ENCODE measurements around the gene C9orf50.

The C9orf50 gene

DNA sequence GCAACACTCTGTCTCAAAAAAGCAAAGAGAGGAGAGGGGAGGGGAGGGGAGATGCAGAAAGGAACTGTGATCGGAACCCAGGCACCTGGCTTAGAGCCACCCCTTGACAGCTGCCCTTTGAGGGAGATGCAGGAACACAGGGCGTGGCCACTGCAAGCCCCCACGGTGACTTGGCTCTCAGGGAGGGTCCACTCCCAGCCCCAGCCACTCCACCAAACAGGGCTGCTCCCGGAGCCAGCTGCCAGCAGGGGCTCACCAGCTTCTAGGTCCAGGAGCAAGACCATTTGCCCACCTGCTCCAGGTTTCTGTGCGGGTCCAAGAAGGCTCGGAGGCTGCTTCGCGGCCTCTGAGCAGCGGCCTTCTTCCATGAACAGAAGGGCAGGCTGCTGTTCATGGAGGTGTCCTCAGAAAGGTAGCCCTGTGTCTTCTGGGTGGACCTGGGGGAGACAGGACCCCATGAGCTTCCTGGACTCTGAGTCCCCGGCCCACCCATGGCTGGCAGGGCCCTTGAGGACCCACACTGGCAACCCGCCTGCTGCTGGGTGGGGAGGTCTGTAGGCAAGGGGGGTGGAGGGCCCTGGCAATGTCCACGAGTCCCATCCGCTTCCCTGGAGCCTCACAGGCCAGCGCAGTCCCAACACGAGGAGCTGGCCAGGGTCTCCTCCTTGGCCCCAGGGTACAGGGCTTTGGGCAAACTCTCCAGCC lies 7.9 kb downstream of the C9orf50 start:
- TF ChIP-seq, protein P1, sequence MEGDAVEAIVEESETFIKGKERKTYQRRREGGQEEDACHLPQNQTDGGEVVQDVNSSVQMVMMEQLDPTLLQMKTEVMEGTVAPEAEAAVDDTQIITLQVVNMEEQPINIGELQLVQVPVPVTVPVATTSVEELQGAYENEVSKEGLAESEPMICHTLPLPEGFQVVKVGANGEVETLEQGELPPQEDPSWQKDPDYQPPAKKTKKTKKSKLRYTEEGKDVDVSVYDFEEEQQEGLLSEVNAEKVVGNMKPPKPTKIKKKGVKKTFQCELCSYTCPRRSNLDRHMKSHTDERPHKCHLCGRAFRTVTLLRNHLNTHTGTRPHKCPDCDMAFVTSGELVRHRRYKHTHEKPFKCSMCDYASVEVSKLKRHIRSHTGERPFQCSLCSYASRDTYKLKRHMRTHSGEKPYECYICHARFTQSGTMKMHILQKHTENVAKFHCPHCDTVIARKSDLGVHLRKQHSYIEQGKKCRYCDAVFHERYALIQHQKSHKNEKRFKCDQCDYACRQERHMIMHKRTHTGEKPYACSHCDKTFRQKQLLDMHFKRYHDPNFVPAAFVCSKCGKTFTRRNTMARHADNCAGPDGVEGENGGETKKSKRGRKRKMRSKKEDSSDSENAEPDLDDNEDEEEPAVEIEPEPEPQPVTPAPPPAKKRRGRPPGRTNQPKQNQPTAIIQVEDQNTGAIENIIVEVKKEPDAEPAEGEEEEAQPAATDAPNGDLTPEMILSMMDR (IDR thresholded peaks at IDR 0.05; ENCODE audit: unreplicated experiment in 3 of 3), result no peak
- Mint-ChIP-seq H3K4me3 (no peak overlapping the region), H3K27ac (peak overlapping the region; percentile 63 to 87 (median 68)), H3K27me3 (ENCODE audit: low read depth) (peaks cover 3% of the 10 kb centered on the region), H3K9me3 (no peaks in the 10 kb centered on the region), H3K4me1 (peaks cover 10% of the 10 kb centered on the region), H3K36me3 (ENCODE audit: low read depth) (no peaks in the 10 kb centered on the region)

DNA sequence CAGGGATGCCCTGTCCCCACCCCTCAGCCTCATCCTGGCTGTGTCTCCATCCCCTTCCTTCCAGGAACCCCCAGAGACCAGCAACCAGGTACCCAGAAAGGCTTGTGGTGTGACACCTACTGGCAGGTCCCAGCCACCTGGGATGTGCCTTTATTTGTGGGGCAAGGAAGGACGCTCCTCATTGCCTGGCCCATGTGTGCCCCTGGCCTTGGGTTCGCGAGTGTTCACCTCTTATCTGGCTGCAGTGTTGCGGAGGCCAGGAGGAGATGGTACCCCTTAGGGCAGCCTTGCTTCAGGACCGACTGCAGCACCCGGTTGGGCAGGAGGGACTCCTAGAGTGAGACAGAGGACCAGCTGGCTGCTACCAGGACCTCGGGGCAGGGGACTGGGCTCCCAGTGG lies 8.8 kb downstream of the C9orf50 start:
- Mint-ChIP-seq H3K4me3 (peak overlapping the region in 2 of 3 experiments; percentile 19 to 42), H3K9me3 (no peaks in the 10 kb centered on the region), H3K36me3 (ENCODE audit: low read depth) (no peaks in the 10 kb centered on the region), H3K4me1 (peaks cover 17% of the 10 kb centered on the region), H3K27me3 (ENCODE audit: low read depth) (peaks cover 3% of the 10 kb centered on the region), H3K27ac (peak overlapping the region in 1 of 3 experiments; percentile 55)
- TF ChIP-seq, protein P1 (IDR thresholded peaks at IDR 0.05; ENCODE audit: unreplicated experiment in 3 of 3), result no peak

DNA sequence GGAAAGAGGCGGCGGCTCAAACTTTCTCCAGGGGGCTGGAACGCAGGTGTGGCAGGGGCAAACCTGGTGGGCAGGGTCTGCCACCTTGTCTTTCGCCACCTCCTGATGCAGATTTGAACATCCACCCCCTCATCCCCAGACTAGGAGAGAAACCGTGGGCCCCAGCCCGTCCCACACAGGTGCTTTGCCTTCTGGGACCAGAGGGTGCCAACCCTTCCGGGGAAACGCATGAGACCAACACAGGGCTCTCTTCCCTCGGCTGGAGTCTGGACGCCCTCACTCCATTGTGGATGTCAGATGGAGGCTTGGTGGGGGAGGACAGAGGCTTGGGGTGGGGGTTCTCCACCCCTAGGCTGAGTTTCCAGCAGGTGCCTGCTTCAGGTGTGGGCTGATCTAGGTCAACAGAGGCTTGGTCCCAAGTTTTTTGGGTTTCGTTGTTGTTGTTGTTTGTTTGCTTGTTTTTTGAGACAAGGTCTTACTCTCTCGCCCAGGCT lies 9.5 kb downstream of the C9orf50 start:
- Mint-ChIP-seq H3K36me3 (ENCODE audit: low read depth) (no peaks in the 10 kb centered on the region), H3K27me3 (ENCODE audit: low read depth) (peaks cover 3% of the 10 kb centered on the region), H3K4me3 (peak overlapping the region; percentile 82 to 87 (median 84)), H3K4me1 (peaks cover 25% of the 10 kb centered on the region), H3K27ac (peak overlapping the region; percentile 90 to 95 (median 92)), H3K9me3 (no peaks in the 10 kb centered on the region)
- TF ChIP-seq, protein P1 (IDR thresholded peaks at IDR 0.05; ENCODE audit: unreplicated experiment in 3 of 3), result no peak

DNA sequence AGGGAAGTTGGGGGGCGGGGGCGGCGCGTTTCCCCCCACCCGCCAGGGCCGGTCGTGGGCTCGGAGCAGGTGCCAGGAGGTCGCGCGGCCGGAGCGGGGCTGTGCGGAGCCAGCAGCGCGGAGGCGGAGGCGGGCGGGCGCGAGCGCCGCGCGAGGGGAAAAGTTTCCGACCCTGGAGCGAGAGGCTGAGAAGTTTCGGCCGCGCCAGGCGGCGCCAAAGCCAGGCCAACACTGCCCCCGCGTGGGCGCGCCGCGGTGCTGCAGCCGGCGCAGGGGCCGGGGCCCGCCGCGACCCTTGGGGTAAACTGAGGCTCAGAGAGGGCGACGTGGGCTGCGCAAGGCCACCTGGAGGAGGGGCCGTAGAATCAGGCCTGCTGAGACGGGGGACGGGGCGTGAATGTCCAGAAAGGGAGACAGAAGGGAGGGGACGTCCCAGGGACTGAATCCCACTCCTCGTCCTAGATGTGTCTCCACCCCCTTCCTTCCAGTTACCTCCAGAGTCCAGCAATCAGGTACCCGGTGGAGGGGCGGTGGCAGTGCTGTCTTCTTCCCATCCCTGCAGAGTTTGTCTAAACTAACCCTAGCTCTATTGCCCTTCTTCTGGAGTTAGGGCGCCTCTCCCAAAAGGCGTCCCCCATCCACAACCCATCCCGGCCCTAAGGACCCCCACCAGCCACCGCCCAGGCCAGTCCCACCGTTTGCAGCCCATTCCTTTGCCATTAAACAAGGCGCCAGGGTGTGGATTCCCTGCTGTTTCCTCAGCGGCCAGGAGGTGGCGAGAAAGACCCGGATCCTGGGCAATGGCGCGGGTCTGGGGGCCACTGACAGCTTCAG lies 10.2 kb downstream of the C9orf50 start:
- H3K27ac Mint-ChIP-seq, result peak overlapping the region; percentile 90 to 95 (median 92)
- H3K4me3 Mint-ChIP-seq, result peak overlapping the region; percentile 82 to 87 (median 84)
- peaks cover 27% of the 10 kb centered on the region for H3K4me1 Mint-ChIP-seq
- no peaks in the 10 kb centered on the region for H3K9me3 Mint-ChIP-seq
- TF ChIP-seq, protein P1 (IDR thresholded peaks at IDR 0.05; ENCODE audit: unreplicated experiment in 3 of 3), result peak; percentile 92 to 96 (median 92)
- no peaks in the 10 kb centered on the region for H3K36me3 Mint-ChIP-seq (ENCODE audit: low read depth)
- peaks cover 3% of the 10 kb centered on the region for H3K27me3 Mint-ChIP-seq (ENCODE audit: low read depth)

DNA sequence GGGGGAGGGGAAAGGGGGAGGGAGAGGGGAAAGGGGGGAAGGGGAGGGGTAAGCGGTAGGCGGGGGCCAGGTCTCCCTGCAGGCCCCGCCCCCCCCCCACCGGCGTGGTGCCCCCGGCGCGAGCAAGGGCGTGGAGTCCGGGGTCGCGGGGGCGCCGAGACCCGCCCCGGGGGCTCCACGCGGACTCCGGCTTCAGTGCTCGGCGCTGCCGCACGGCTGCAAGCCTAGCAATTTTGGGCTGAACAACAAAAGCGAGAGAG lies 10.8 kb downstream of the C9orf50 start:
- Mint-ChIP-seq H3K27me3 (ENCODE audit: low read depth) (peaks cover 3% of the 10 kb centered on the region), H3K27ac (peak overlapping the region; percentile 96 to 98 (median 97))
- TF ChIP-seq, protein P1 (IDR thresholded peaks at IDR 0.05; ENCODE audit: unreplicated experiment in 3 of 3), result no peak

More for the DNA sequence above, 10.8 kb downstream of the C9orf50 start:
- Mint-ChIP-seq H3K9me3 (no peaks in the 10 kb centered on the region), H3K4me3 (peak overlapping the region in 1 of 3 experiments; percentile 63), H3K4me1 (peaks cover 27% of the 10 kb centered on the region), H3K36me3 (ENCODE audit: low read depth) (no peaks in the 10 kb centered on the region)
